K562 (cell line): ENCODE results near the gene BCO1. TPM values are rescaled to one million over a fixed set of nuclear protein-coding genes. Genes with fewer than 3 reads are reported as not detected.
A peak's percentile ranks its signal among the peaks of the same experiment; 100 is the strongest.

Experiments
- AFF1 ChIP-seq, 2 experiments: fragments of 450-650 bp; IDR thresholded peaks; 2 replicates each; pipeline ENCODE4 v1.6.1; 2018; ENCODE audit warnings: mild to moderate bottlenecking in 2 of 2, low read depth in 1 of 2; ENCODE audit not compliant: partially characterized antibody in 2 of 2
- BCL6 ChIP-seq: fragments of 250-450 bp; sonication (Bioruptor Pico); IDR thresholded peaks from 2 replicates; pipeline ENCODE4 v1.4.0; 2020
- CHD4 ChIP-seq: fragments of 200-600 bp; sonication (generic); IDR thresholded peaks from 3 replicates; pipeline ENCODE4 v1.6.1; 2012; ENCODE audit warnings: low read depth, mild to moderate bottlenecking, mixed read lengths, low read length, inconsistent platforms; ENCODE audit not compliant: insufficient read depth, insufficient replicate concordance, poor library complexity, severe bottlenecking
- DMBX1 ChIP-seq: fragments of 250-450 bp; sonication (Bioruptor Pico); IDR thresholded peaks from 2 replicates; pipeline ENCODE4 v1.8.0; 2022; ENCODE audit warnings: inconsistent platforms, mild to moderate bottlenecking, moderate library complexity, borderline replicate concordance
- FOSL1 ChIP-seq: fragments of 200-800 bp; sonication (Bioruptor generic); conservative IDR thresholded peaks from 2 replicates; pipeline ENCODE4 v1.6.1; 2016; ENCODE audit warnings: missing genetic modification characterization, missing compliant biosample characterization
- FOXP1 ChIP-seq: sonication (generic); formaldehyde crosslinking; IDR thresholded peaks from 2 replicates; pipeline ENCODE4 v1.8.0; 2022; ENCODE audit warnings: mild to moderate bottlenecking, missing genetic modification reagents
- GMEB1 ChIP-seq: fragments of 250-450 bp; sonication (Bioruptor Pico); IDR thresholded peaks from 2 replicates; pipeline ENCODE4 v1.4.0; 2020; ENCODE audit warnings: mild to moderate bottlenecking
- HEY1 ChIP-seq: fragments of 250-450 bp; sonication (Bioruptor Pico); IDR thresholded peaks from 2 replicates; pipeline ENCODE4 v1.5.0; 2020; ENCODE audit warnings: mild to moderate bottlenecking, moderate library complexity, borderline replicate concordance
- HMG20A ChIP-seq: fragments of 450-650 bp; formaldehyde crosslinking; conservative IDR thresholded peaks from 2 replicates; pipeline ENCODE4 v1.4.0; 2020; ENCODE audit warnings: mild to moderate bottlenecking, mixed read lengths
- MBD2 ChIP-seq: sonication (generic); IDR thresholded peaks from 2 replicates; pipeline ENCODE4 v1.6.1; 2016; ENCODE audit warnings: low read depth, borderline replicate concordance
- MLLT1 ChIP-seq, 2 experiments: fragments of 450-650 bp; IDR thresholded peaks; 2 replicates each; pipeline ENCODE4 v1.6.1; 2016
- TFAP4 ChIP-seq: sonication (generic); formaldehyde crosslinking; IDR thresholded peaks from 2 replicates; pipeline ENCODE4 v1.8.0; 2022; ENCODE audit warnings: missing genetic modification reagents, mild to moderate bottlenecking, moderate library complexity, borderline replicate concordance
- TOE1 ChIP-seq, 2 experiments: fragments of 450-650 bp in 1 of 2; sonication (generic) in 1 of 2; formaldehyde crosslinking in 1 of 2; IDR thresholded peaks; 2 replicates each; pipeline versions ENCODE4 v1.7.1 to v1.8.0; 2016 to 2022; ENCODE audit warnings: borderline replicate concordance in 2 of 2, mild to moderate bottlenecking in 2 of 2, antibody characterized with exemption in 1 of 2, inconsistent platforms in 1 of 2, low read depth in 1 of 2, missing genetic modification reagents in 1 of 2, moderate library complexity in 1 of 2
- ZNF146 ChIP-seq: IDR thresholded peaks from one replicate; pipeline ENCODE4 v1.6.1; 2018; ENCODE audit warnings: missing compliant biosample characterization; ENCODE audit not compliant: unreplicated experiment
- ZNF696 ChIP-seq: fragments of 250-450 bp; sonication (Bioruptor Pico); conservative IDR thresholded peaks from 2 replicates; pipeline ENCODE4 v1.4.0; 2020; ENCODE audit warnings: mild to moderate bottlenecking, moderate library complexity
- ZNF778 ChIP-seq: fragments of 450-650 bp; formaldehyde crosslinking; IDR thresholded peaks from 2 replicates; pipeline ENCODE4 v1.4.0; 2020; ENCODE audit warnings: mild to moderate bottlenecking, moderate library complexity
- ZNF785 ChIP-seq: fragments of 250-450 bp; sonication (Bioruptor Pico); IDR thresholded peaks from 2 replicates; pipeline ENCODE4 v1.4.0; 2020; ENCODE audit warnings: mild to moderate bottlenecking
- ZSCAN32 ChIP-seq: fragments of 450-650 bp; formaldehyde crosslinking; IDR thresholded peaks from 2 replicates; pipeline ENCODE4 v1.4.0; 2020; ENCODE audit warnings: mild to moderate bottlenecking, moderate library complexity
- polyA plus RNA-seq, 8 experiments: library from polyadenylated mRNA; depleted of rRNA in 4 of 8; stranded (reverse) in 5 of 8; unstranded in 3 of 8; fragments of >200 nt; fragmentation: Nextera tagmentation in 2 of 8; fragmentation: Illumina TruSeq in 1 of 8; extraction: Ambion mirVana in 2 of 8; extraction: Trizol in 1 of 8; gene quantifications; 2 replicates each; pipeline versions ENCODE4 v1.2.1 to v1.2.3, GENCODE V29; 2011 to 2014; ENCODE audit warnings: inconsistent platforms in 1 of 8, missing spikeins in 1 of 8
- total RNA-seq, 7 experiments: library from RNA; depleted of rRNA in 6 of 7; stranded (reverse); fragments of >200 nt in 6 of 7; fragmentation: Illumina TruSeq in 2 of 7; extraction: Trizol in 2 of 7; gene quantifications; 2 replicates each; pipeline versions ENCODE4 v1.2.1 to v1.2.3, GENCODE V29; 2011 to 2021; ENCODE audit warnings: low replicate concordance in 1 of 7

BCO1 gene
- total and polyA plus RNA-seq, 9 of the 15 experiments (the other 6 are each of a cell fraction or from before 2014, with no cell fraction given), result not detected

- 0 out of 2 replicates have a peak, but pooled peaks have one; percentile 21 for TF ChIP-seq GMEB1 (CRISPR knock-in tag)
- no peak for TF ChIP-seq FOXP1 (CRISPR knock-in tag)
- no peak for TF ChIP-seq MBD2
- TF ChIP-seq HEY1 (CRISPR knock-in tag), result no peak
- TF ChIP-seq TOE1 (IDR thresholded peaks at IDR 0.05; ENCODE audit: borderline replicate concordance), result no peak
- TF ChIP-seq TOE1 (CRISPR knock-in tag; IDR thresholded peaks at IDR 0.05; ENCODE audit: borderline replicate concordance, low read depth), result no peak
- TF ChIP-seq CHD4, result no peak
- TF ChIP-seq HMG20A, result no peak
- TF ChIP-seq MLLT1 (IDR thresholded peaks at IDR 0.05), result no peak
- no peak for TF ChIP-seq DMBX1 (CRISPR knock-in tag)
- TF ChIP-seq ZNF778, result no peak
- no peak for TF ChIP-seq ZNF146
- no peak for TF ChIP-seq BCL6 (CRISPR knock-in tag)
- TF ChIP-seq ZSCAN32 (CRISPR knock-in tag), result no peak
- TF ChIP-seq FOSL1 (tag), result peak; percentile 43; the same call in 1 of the 2 replicates
- no peak for TF ChIP-seq ZNF696 (CRISPR knock-in tag)
- TF ChIP-seq TFAP4 (CRISPR knock-in tag), result no peak
- no peak for TF ChIP-seq AFF1 (IDR thresholded peaks at IDR 0.05; ENCODE audit: low read depth in 1 of 2, partially characterized antibody in 2 of 2)
- TF ChIP-seq ZNF785 (CRISPR knock-in tag), result no peak
These were observed 77.0 kb downstream of the BCO1 start (continued) for GRCh38 chr16:81315271-81316175.
